Endometrium (tissue), 2 donors: Measurements from ENCODE around the gene FFAR1.
"Not testable (repeated sequence)": the region's sequence is repeated elsewhere in the genome, so short reads cannot be mapped to it uniquely, and the experiment has no call there.

ENCODE experiments used
- FAIRE-seq: peaks from 2 replicates; lab custom pipeline; 2012; peaks lifted over from hg19 to GRCh38; lab: Jason Lieb, UNC
- donor health status: control.
- donor health status: control.

FFAR1 gene

GRCh38 chr19:35342430-35342829, 5.3 kb upstream of the FFAR1 start:
- no peak for FAIRE-seq

DNA sequence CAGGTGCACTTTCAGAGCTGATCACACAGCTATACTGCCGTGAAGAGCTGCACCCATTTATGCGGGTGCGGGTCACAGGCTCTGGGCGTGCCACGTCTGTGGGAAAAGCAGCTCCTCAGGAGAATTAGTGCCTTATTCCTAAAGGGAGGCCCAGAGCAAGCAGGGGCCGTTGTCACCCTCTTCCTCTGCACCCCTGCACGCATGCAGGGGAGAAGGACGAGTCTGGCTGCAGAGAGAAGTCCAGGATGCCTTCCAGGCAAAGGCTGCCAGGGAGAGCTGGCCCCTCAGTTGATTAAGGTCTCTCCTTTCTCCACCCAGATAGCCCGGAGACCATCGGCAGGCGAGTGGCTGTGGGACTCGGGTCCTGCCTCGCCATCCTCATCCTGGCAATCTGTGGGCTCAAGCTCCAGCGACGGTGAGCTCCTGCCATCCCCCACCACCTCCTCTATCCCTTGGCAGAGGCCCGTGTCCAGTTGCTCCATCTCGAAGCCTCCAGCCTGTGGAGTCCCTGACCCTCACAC, 3.1 kb upstream of the FFAR1 start:
- FAIRE-seq, result no peak

DNA sequence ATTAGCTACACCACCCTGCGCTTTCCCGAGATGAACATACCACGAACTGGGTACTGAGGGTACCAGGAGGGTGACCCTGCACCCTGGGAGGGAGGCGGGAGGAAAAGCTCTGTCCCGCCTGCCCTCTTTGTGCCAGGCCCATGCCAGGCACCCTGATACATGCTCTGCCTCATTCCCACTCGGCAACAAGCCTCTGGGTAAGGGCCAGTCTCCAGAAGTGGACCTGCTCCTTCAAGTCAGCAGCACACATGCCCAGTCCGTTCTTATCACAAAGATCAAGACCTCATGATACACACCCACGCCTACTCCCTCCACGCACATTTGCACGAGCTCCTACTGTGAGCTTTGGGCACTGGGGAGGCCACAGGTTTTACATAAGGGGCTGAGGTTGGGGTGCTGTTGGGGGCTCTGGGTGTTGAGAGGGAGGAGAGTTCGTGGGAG, 2.0 kb upstream of the FFAR1 start:
- FAIRE-seq, result no peak

GRCh38 chr19:35346193-35347052, 1.3 kb upstream of the FFAR1 start:
- FAIRE-seq, result no peak

GRCh38 chr19:35347930-35348298, 212 bp downstream of the FFAR1 start:
- no peak for FAIRE-seq

- no peak for FAIRE-seq
Observed at GRCh38 chr19:35348911-35349611, 1.4 kb downstream of the FFAR1 start.

DNA sequence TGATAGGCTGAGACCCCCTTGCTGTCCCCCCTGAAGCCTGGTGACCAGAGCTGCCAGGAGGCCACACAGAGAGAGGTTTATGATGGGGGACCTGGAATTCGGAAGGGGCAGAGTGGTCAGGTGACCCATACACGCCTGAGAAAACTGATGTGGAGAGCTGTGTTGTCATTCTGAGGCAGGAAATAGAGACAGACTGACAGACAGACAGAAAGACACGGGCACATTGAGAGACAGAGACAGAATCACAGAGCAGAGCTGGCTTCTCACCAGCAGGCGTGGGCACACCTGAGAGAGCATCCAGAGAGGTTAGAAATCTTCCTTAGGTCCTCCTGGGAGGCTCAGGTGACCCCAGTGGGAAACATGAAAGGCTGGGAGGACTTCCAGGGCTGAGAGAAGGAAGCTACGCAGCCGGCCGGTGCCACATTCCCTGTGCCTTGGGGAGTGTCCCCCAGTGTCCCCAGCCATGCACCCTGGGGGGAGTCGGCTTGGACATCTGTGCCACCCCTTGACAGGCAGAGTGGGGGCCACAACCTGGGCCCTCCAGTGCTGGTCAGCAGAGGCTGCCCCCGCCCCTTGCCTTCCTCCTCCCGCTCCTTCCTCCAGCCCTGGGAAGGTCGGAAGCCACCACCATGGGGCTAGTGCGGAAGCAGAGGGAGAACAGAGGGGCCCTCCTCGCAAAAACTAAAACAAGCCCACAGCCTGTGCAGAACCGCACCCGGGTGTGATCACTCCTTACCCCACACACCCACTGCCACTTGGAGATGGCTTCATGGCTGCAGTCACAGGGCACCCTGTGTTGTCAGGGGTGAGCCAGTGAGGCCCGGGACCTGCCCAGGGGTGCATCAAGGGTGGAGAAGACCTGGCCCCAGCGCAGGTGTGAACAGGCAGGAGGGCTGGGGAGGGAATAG, 2.2 kb downstream of the FFAR1 start:
- no peak for FAIRE-seq

DNA sequence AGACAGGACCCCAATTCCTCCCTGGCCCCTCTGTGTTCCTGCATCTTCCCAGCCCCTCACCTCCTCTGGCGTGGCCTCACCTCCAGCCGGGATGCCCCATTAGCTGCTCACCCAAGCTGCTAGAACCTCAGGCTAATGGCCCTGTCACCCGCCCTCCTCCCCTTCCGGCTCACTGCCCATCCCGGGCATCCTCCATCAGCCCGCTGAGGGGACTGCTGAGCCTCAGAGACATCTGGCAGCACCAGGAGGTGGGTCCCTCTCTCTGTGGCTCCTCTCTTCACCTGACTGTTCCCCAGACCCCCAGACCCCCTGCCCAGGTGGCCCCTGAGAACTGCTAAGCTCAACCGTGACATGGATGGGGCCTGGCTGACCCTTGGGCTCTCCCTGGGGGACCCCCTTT, 2.9 kb downstream of the FFAR1 start:
- FAIRE-seq, result no peak

- no peak for FAIRE-seq
Observed at GRCh38 chr19:35351411-35352176, 3.9 kb downstream of the FFAR1 start.

GRCh38 chr19:35352177-35352447, 4.4 kb downstream of the FFAR1 start:
- no peak for FAIRE-seq

DNA sequence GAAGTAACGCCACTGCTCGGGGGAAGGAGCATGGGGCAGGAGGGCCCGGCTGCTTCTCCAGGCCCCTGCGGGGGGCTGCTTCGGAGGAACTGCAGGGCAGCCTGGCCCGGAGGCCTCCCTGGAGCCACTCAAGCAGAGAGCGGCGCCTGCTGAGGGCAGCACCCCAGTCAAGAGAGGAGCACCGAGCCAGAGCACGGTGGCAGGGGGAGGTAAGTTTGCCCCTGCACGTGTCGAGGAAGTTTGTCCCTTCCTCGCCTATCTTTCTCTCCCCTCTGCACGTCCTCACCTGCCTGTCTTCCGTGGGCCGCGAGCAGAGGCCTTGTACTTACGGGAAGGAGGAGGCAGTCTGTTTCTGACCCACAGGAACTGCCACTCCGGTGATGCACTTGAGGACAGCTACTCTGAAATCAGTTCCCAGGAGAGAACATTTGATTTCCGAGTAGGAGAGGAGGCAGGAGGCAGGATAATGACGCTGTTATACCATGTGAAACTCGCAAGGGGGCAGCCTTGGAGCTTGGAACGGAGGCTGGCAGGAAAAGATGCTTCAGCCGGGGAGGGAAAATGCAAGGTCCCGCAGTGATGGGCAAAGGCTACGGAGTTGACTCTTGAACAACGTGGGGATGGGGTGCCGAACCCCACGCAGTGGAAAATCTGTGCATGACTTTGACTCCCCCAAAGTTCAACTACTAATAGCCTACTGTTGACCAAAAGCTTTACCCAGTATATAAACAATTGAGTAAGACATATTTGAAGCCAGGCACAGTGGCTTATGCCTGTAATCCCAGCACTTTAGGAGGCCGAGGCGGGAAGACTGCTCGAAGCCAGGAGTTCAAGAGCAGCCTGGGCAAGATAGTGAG, 5.0 kb downstream of the FFAR1 start:
- no peak for FAIRE-seq

DNA sequence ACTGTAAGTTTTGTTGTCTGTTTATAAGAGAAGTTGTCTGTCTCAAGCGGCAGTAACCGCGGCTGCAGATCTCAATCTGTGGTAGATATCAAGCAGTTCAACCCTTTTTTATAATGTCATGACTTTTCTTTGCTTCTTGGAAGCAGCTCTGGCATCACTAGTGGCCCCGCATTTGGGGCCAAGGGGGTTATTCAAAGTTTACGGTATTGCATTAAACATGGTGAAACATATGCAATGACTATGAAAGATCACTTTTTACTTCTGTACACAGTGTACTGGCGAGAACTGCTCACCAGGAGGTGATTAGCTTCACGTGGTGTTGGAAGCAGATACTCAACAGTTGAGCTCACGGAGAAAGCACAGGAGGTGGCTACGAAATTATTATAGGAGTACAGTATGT, 5.9 kb downstream of the FFAR1 start:
- no peak for FAIRE-seq

DNA sequence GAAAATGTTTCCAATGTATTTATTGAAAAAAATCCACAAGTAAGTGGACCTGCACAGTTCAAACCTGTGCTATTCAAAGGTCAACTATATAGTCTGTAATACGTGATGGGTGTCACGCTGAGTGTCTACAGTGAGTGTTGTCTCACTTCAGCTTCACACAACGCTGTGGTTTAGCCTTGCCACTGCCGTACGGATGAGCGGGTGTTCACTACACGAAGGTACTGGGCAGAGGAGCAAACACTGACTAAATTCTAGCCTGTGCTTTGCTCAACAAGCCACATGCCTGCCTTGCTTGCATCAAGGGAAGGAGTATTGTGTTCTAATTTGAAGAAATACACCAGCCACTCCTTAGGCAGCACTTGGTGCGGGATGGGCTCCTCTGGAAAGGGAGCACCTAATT, 7.2 kb downstream of the FFAR1 start:
- FAIRE-seq, result no peak

DNA sequence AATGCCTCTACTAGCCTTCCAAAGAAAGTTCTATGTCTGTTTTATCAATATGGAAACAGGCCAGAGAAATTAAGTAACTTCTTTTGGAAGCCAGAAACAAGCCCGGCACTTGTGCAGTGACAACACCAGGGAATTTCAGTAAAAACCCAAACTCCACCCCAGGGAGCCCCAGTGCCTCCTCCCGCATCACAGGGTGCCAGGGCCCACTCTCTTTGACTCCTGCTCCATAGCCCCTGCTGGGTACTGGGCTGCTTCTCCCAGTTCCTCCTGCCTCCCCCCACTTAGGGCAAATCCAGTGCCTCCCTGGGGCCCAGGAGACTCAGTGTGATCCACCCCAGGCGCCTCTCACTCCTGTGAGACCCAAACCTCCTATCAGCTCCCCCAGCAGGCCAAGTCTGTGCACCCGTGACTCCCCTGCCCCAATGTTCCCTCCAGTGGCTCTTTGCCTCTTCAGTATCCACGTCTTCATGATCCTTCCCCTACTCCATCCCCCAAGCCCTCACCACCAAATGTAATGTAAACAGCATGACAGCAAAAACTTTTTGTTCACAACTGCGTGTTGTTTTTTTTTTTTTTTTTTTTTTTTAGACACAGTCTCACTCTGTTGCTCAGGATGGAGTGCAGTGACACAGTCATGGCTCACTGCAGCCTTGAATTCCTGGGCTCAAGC, 8.2 kb downstream of the FFAR1 start:
- FAIRE-seq, result no peak

DNA sequence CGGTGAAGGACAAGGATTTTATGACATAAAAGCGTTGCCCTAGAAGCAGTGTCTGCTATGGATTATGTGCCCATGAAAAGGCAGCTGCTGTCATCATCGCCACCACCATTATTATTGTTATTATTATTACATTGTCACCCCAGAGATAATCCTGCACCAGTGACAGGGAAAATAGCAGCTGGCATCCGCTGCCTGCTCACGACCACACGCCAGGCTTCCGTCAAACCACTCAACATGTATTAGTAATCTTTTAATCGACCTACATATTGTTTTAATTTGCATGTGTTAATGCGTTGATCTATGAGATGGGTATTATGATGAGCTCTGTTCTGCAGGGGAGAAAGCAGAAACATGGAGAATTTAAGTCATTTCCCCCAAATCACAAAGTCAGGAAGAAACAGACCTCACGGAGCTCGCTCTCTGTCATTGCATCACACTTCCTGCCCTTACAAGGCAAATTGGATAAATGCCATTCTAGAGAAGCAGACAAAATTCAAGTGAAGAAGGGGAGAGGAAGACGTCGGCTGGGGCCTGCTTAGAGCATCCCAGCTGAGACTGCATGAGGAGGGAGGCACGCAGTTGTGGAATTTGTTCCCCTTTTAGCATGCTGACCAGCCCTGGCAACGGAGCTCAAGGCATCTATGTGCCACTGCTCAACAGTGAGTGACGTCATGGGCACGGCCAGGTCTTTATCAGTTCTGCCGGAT, 10.3 kb downstream of the FFAR1 start, which contains the start of gene FFAR3:
Gene FFAR3 (plus strand): TSS at position 594 of the 707 bp plus-strand sequence. CDS start 431 bp downstream, outside the sequence.
- no peak for FAIRE-seq

GRCh38 chr19:35358834-35359233, 11.1 kb downstream of the FFAR1 start:
- not testable (repeated sequence) for FAIRE-seq

DNA sequence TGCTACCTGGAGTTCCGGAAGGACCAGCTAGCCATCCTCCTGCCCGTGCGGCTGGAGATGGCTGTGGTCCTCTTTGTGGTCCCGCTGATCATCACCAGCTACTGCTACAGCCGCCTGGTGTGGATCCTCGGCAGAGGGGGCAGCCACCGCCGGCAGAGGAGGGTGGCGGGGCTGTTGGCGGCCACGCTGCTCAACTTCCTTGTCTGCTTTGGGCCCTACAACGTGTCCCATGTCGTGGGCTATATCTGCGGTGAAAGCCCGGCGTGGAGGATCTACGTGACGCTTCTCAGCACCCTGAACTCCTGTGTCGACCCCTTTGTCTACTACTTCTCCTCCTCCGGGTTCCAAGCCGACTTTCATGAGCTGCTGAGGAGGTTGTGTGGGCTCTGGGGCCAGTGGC, 11.7 kb downstream of the FFAR1 start:
- FAIRE-seq, result not testable (repeated sequence)

GRCh38 chr19:35360081-35360480, 12.4 kb downstream of the FFAR1 start:
- not testable (repeated sequence) for FAIRE-seq

- no peak for FAIRE-seq
Observed at GRCh38 chr19:35360880-35361420, 13.2 kb downstream of the FFAR1 start.
